ENCODE measurements around the gene CLOCK. TPM values are rescaled to one million over a fixed set of nuclear protein-coding genes. Genes with fewer than 3 reads are reported as not detected.
A peak's percentile ranks its signal among the peaks of the same experiment; 100 is the strongest.

Gene CLOCK
- total RNA-seq, 2 experiments from 2014 or later = 7.1 to 9.3 TPM

- ChIA-PET POLR2A (no interaction called here), CTCF (interaction anchor here (0.5 to 2.0 kb wide), 7 partner anchors 9 to 81 kb away, joined by 3 to 15 read pairs (median 3); partner anchors contain the start of gene SRD5A3)
- H3K4me3 Mint-ChIP-seq = no peak overlapping the region
- peak overlapping the region; percentile 22 for H3K27ac Mint-ChIP-seq
- peaks cover 20% of the 10 kb centered on the region for H3K36me3 Mint-ChIP-seq (ENCODE audit: low read depth)
- no peaks in the 10 kb centered on the region for H3K9me3 Mint-ChIP-seq (ENCODE audit: insufficient read depth)
- ATAC-seq (no peak), DNase-seq (no peak)
- peaks cover 32% of the 10 kb centered on the region for H3K4me1 Mint-ChIP-seq (ENCODE audit: low read depth)
- no peaks in the 10 kb centered on the region for H3K27me3 Mint-ChIP-seq (ENCODE audit: low read depth)
These were observed 153.0 kb downstream of the CLOCK start for GRCh38 chr4:55393461-55394320.

- POLR2A ChIA-PET = interaction anchor here (0.7 to 1.2 kb wide), 2 partner anchors 10 to 1777 kb away, joined by 3 to 4 read pairs; no protein-coding TSS in a partner anchor
- H3K36me3 Mint-ChIP-seq (ENCODE audit: low read depth) = no peaks in the 10 kb centered on the region
- H3K4me3 Mint-ChIP-seq = no peak overlapping the region
- no peak overlapping the region for H3K27ac Mint-ChIP-seq
- H3K27me3 Mint-ChIP-seq (ENCODE audit: low read depth) = no peaks in the 10 kb centered on the region
- H3K4me1 Mint-ChIP-seq (ENCODE audit: low read depth) = peaks cover 17% of the 10 kb centered on the region
- no peaks in the 10 kb centered on the region for H3K9me3 Mint-ChIP-seq (ENCODE audit: insufficient read depth)
- ATAC-seq (no peak), DNase-seq (no peak)
- CTCF ChIA-PET = interaction anchor here (0.7 to 1.4 kb wide), 3 partner anchors 8 to 75 kb away, joined by 3 to 4 read pairs (median 4); partner anchors contain the start of gene TMEM165
These were observed 159.9 kb downstream of the CLOCK start for GRCh38 chr4:55386840-55387239.

DNA sequence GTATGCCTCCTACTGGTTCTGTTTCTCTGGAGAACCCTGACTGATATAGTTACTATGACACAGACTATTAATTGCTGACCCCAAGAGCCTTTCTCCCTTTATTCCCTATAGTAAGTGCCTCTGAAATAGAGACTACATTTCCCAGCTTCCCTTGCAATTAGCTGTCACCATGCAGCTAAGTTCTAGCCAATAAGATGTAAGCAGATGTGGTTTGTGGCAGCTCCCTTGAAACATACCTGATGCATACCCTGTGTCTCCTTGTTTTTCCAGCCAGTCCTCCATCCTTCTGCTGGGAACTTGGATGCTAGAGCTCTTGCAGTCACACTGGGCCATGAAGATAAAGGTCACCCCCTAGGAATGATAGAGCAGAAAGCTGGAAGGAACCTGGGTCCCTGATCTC lies 160.6 kb downstream of the CLOCK start:
- H3K36me3 Mint-ChIP-seq (ENCODE audit: low read depth) = no peaks in the 10 kb centered on the region

DNA sequence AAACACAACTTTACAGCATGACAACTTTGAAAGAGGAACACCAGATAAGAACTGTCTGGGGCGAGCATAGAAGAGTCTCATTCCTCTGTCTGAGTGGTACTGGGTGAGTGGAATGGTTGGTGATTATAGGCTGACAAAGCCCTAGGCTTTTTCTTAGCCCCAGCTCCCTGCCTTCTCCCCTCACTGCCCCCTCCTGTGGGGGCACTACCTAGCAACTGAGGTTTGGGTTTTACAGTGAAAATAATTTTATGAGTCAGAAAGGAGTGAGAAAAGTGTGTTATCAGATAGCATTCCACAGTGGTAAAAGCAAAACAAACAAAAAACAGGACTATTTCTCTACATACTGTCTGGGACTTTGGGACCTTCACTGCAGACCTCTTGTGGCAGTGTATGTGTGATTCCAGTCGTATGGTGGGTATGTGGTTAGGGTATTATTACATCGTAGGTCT lies 161.5 kb downstream of the CLOCK start:
- H3K27me3 Mint-ChIP-seq (ENCODE audit: low read depth) = no peaks in the 10 kb centered on the region
- H3K27ac Mint-ChIP-seq = no peak overlapping the region
- ChIA-PET CTCF (interaction anchor here (0.8 to 1.1 kb wide), 2 partner anchors 8 to 40 kb away, joined by 3 to 5 read pairs; no protein-coding TSS in a partner anchor), POLR2A (no interaction called here)
- ATAC-seq (no peak), DNase-seq (no peak)
- no peaks in the 10 kb centered on the region for H3K9me3 Mint-ChIP-seq (ENCODE audit: insufficient read depth)
- no peaks in the 10 kb centered on the region for H3K36me3 Mint-ChIP-seq (ENCODE audit: low read depth)
- peaks cover 23% of the 10 kb centered on the region for H3K4me1 Mint-ChIP-seq (ENCODE audit: low read depth)
- H3K4me3 Mint-ChIP-seq = no peak overlapping the region

More for the DNA sequence above, 160.6 kb downstream of the CLOCK start:
- Mint-ChIP-seq H3K4me1 (ENCODE audit: low read depth) (peaks cover 23% of the 10 kb centered on the region), H3K27ac (no peak overlapping the region), H3K9me3 (ENCODE audit: insufficient read depth) (no peaks in the 10 kb centered on the region), H3K27me3 (ENCODE audit: low read depth) (no peaks in the 10 kb centered on the region), H3K4me3 (no peak overlapping the region)
- ChIA-PET POLR2A (interaction anchor here (0.7 to 1.2 kb wide), 2 partner anchors 10 to 1778 kb away, joined by 3 to 4 read pairs; no protein-coding TSS in a partner anchor), CTCF (interaction anchor here (1.2 to 1.4 kb wide), 2 partner anchors 9 to 74 kb away, joined by 4 read pairs; partner anchors contain the start of gene TMEM165)
- ATAC-seq (no peak), DNase-seq (peak; percentile 26)

DNA sequence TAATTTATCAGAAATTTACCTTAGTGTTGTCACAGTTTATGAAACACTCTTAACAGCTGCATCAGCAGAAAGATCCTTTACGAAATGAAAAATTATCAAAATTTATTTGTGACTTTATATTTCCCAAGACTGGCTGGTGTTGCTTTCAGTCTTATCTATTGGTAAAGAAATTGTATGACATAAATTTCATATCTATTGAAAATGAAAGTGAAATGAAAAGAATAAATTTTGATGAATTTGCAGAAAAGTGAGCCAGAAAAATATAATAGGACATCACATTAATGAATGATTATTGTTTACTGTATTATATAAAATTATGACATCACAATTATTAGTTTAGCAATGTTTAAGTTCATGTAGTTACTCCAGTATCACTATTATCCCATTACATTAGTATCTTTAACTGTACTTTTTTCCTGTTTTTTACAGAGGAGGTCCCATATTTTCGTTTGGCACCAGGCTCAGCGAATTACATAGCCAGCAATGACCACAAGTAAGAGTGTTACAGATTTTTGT lies 164.2 kb downstream of the CLOCK start:
- H3K4me3 Mint-ChIP-seq = no peak overlapping the region
- DNase-seq (no peak), ATAC-seq (no peak)
- no peak overlapping the region for H3K27ac Mint-ChIP-seq
- no peaks in the 10 kb centered on the region for H3K27me3 Mint-ChIP-seq (ENCODE audit: low read depth)
- no peaks in the 10 kb centered on the region for H3K9me3 Mint-ChIP-seq (ENCODE audit: insufficient read depth)
- ChIA-PET CTCF (no interaction called here), POLR2A (interaction anchor here (0.7 kb wide), 1 partner anchor 1005 kb away, joined by 3 read pairs; the partner anchor contains the start of gene AASDH)
- peaks cover 23% of the 10 kb centered on the region for H3K4me1 Mint-ChIP-seq (ENCODE audit: low read depth)
- H3K36me3 Mint-ChIP-seq (ENCODE audit: low read depth) = no peaks in the 10 kb centered on the region

GRCh38 chr4:55381502-55381901 lies 165.2 kb downstream of the CLOCK start:
- Mint-ChIP-seq H3K36me3 (ENCODE audit: low read depth) (no peaks in the 10 kb centered on the region), H3K27me3 (ENCODE audit: low read depth) (no peaks in the 10 kb centered on the region), H3K4me3 (no peak overlapping the region), H3K27ac (no peak overlapping the region), H3K9me3 (ENCODE audit: insufficient read depth) (no peaks in the 10 kb centered on the region), H3K4me1 (ENCODE audit: low read depth) (peaks cover 23% of the 10 kb centered on the region)
- ATAC-seq (no peak), DNase-seq (no peak)
- CTCF ChIA-PET = no interaction called here
- POLR2A ChIA-PET = no interaction called here

DNA sequence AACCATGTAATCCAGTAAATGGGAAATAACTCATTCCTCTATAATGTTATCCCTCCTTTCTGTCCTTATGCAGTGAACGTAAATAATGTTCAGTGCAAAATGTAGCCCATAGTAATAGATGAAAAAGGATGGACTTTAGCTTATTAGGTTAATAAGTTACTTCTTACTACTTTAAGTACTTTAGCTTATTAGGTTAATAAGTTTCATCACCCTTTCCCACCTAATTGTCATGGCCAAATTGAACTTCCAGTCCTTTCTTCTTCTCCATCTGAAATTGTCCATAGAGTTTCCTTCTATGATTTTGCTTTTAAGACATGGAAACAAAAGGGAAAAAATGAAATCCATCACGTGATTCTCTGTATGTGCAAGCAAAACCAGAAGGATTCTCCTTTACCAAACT lies 166.1 kb downstream of the CLOCK start:
- DNase-seq = no peak
- ChIA-PET CTCF (interaction anchor here (1.4 kb wide), 1 partner anchor 14 kb away, joined by 3 read pairs; no protein-coding TSS in a partner anchor), POLR2A (no interaction called here)
- no peak for ATAC-seq
- no peak overlapping the region for H3K27ac Mint-ChIP-seq
- peaks cover 19% of the 10 kb centered on the region for H3K4me1 Mint-ChIP-seq (ENCODE audit: low read depth)
- H3K27me3 Mint-ChIP-seq (ENCODE audit: low read depth) = no peaks in the 10 kb centered on the region
- H3K4me3 Mint-ChIP-seq = no peak overlapping the region
- H3K9me3 Mint-ChIP-seq (ENCODE audit: insufficient read depth) = no peaks in the 10 kb centered on the region
- H3K36me3 Mint-ChIP-seq (ENCODE audit: low read depth) = no peaks in the 10 kb centered on the region

- Mint-ChIP-seq H3K9me3 (ENCODE audit: insufficient read depth) (no peaks in the 10 kb centered on the region), H3K27ac (no peak overlapping the region), H3K27me3 (ENCODE audit: low read depth) (no peaks in the 10 kb centered on the region), H3K4me3 (no peak overlapping the region), H3K4me1 (ENCODE audit: low read depth) (peaks cover 14% of the 10 kb centered on the region), H3K36me3 (ENCODE audit: low read depth) (no peaks in the 10 kb centered on the region)
- DNase-seq (no peak), ATAC-seq (no peak)
- POLR2A ChIA-PET = interaction anchor here (0.6 to 1.2 kb wide), 2 partner anchors 32 to 473 kb away, joined by 3 to 6 read pairs; no protein-coding TSS in a partner anchor
- CTCF ChIA-PET = no interaction called here
These were observed 167.9 kb downstream of the CLOCK start for GRCh38 chr4:55378617-55379467.

Other genes starting within 250 kb of the CLOCK start
- gene SRD5A3, start 200.7 kb downstream of the CLOCK start, total RNA-seq = 1 to 10 TPM; 6.5 to 8.6 TPM
- gene TMEM165, start 151.0 kb downstream of the CLOCK start, total RNA-seq = 10 to 100 TPM; 66.2 to 68.7 TPM
- gene PDCL2, start 45.3 kb upstream of the CLOCK start, total RNA-seq = not detected
- gene NMU, start 89.4 kb upstream of the CLOCK start, total RNA-seq = not detected